Loucy (cell line): ENCODE results near the gene IL17RD.

Experiments used
- EZH2phosphoT487 ChIP-seq: fragments of 200-600 bp; IDR thresholded peaks from 2 replicates; pipeline ENCODE4 v1.6.1; 2018; ENCODE audit warnings: antibody characterized with exemption, mild to moderate bottlenecking, moderate library complexity, borderline replicate concordance
- TF ChIP-seq, protein P1 (sequence below): fragments of 200-600 bp; sonication (generic); conservative IDR thresholded peaks from 2 replicates; pipeline ENCODE4 v1.5.1; 2014; ENCODE audit warnings: mild to moderate bottlenecking, antibody characterized with exemption, low read length

DNA sequence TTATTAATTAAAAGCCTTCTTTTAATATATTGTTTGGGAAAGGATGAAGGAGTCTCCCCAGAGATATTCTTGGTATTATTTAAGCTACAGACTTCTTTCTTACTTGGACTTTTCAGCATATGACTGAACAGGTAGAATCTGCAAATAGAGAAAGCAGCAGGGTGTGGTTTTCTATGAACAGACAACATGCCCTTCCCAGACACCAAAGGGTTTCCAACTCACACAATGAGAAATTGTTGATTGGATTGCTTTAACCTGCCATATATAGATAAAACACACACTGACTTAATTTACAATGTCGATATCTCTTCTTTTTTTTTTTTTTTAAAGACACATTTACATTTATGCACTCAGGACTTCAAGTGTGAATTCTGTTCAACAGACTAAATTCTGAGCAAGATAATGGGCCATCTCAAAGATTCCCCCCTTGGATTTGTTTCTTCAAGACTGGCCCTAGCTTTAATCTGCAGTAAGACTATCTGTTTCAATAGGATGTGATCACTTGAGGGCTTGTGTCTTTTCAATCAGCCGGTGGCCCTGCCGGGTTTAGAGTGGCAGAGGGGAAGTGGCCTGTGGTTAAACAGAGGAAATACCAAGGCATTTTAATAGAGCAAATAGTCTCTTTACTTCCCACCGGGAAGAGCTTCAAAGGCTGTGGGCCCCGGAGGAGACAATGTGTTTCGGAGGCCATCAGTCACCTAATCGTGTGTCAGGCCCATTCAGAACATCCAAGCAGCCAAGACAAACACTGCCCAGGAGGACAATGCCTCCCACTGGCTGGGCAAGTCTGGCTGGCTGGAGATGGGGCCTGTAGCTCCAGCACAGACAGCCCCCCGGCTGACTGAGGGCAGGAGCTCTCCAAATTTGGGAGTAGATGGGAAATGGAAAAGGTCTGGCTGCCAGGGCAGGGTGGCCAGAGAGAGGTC, 6.1 kb downstream of the IL17RD start:
- TF ChIP-seq, protein P1, sequence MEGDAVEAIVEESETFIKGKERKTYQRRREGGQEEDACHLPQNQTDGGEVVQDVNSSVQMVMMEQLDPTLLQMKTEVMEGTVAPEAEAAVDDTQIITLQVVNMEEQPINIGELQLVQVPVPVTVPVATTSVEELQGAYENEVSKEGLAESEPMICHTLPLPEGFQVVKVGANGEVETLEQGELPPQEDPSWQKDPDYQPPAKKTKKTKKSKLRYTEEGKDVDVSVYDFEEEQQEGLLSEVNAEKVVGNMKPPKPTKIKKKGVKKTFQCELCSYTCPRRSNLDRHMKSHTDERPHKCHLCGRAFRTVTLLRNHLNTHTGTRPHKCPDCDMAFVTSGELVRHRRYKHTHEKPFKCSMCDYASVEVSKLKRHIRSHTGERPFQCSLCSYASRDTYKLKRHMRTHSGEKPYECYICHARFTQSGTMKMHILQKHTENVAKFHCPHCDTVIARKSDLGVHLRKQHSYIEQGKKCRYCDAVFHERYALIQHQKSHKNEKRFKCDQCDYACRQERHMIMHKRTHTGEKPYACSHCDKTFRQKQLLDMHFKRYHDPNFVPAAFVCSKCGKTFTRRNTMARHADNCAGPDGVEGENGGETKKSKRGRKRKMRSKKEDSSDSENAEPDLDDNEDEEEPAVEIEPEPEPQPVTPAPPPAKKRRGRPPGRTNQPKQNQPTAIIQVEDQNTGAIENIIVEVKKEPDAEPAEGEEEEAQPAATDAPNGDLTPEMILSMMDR: no peak
- no peak for TF ChIP-seq EZH2phosphoT487
